A673 (cell line): ENCODE data around the gene LRRC25.

Source experiments
- CTCF ChIP-seq: fragments of 300-800, 200-600 bp; sonication (generic); conservative IDR thresholded peaks from 2 replicates; pipeline ENCODE4 v1.5.1; 2017; ENCODE audit warnings: low read depth, mild to moderate bottlenecking, antibody characterized with exemption, low read length, moderate library complexity, mixed read lengths
- EZH2 ChIP-seq: fragments of 200-600 bp; sonication (generic); IDR thresholded peaks from 2 replicates; pipeline ENCODE4 v1.6.1; 2017; ENCODE audit warnings: borderline replicate concordance, low read depth, mild to moderate bottlenecking, mixed read lengths, antibody characterized with exemption, low read length; ENCODE audit not compliant: poor library complexity, severe bottlenecking

- TF ChIP-seq CTCF (no peak), EZH2 (no peak)
Observed at GRCh38 chr19:18366021-18366435, 31.4 kb downstream of the LRRC25 start.
